GM23248 (cell line): ENCODE results near the gene ATP13A1. TPM values are rescaled to one million over a fixed set of nuclear protein-coding genes. Genes with fewer than 3 reads are reported as not detected.

Experiments used
- DNase-seq: peaks from one replicate; pipeline ENCODE4 v3.0.0-alpha.2; 2015
- H2AFZ ChIP-seq: fragments of 200-600 bp; sonication (generic); 2 replicates; pipeline ENCODE4 v1.6.1; 2016; ENCODE audit warnings: antibody characterized with exemption
- H3F3A ChIP-seq: fragments of 200-600 bp; sonication (generic); 2 replicates; pipeline ENCODE4 v1.6.1; 2016; ENCODE audit warnings: mild to moderate bottlenecking, antibody characterized with exemption, mixed run types; ENCODE audit not compliant: insufficient read depth
- H3K27ac ChIP-seq: fragments of 200-600 bp; sonication (generic); 2 replicates; pipeline ENCODE4 v1.5.1; 2016; ENCODE audit warnings: mild to moderate bottlenecking
- H3K27me3 ChIP-seq: fragments of 200-600 bp; sonication (generic); replicated peaks from 2 replicates; pipeline ENCODE4 v1.6.1; 2016; ENCODE audit warnings: mild to moderate bottlenecking; ENCODE audit not compliant: insufficient read depth
- H3K36me3 ChIP-seq: fragments of 200-600 bp; sonication (generic); 2 replicates; pipeline ENCODE4 v1.6.1; 2016; ENCODE audit warnings: low read depth, mild to moderate bottlenecking
- H3K4me1 ChIP-seq: fragments of 200-600 bp; sonication (generic); 2 replicates; pipeline ENCODE4 v1.6.1; 2016; ENCODE audit warnings: mild to moderate bottlenecking; ENCODE audit not compliant: insufficient read depth
- H3K4me2 ChIP-seq: fragments of 200-600 bp; sonication (generic); one replicate; pipeline ENCODE4 v1.6.1; 2016; ENCODE audit warnings: mild to moderate bottlenecking; ENCODE audit not compliant: unreplicated experiment
- H3K4me3 ChIP-seq: fragments of 200-600 bp; sonication (generic); 2 replicates; pipeline ENCODE4 v1.5.1; 2016; ENCODE audit warnings: mild to moderate bottlenecking
- H3K79me2 ChIP-seq: fragments of 200-600 bp; sonication (generic); 2 replicates; pipeline ENCODE4 v1.6.1; 2016; ENCODE audit warnings: mild to moderate bottlenecking; ENCODE audit not compliant: insufficient read depth
- H3K9ac ChIP-seq: fragments of 200-600 bp; sonication (generic); 2 replicates; pipeline ENCODE4 v1.6.1; 2016; ENCODE audit warnings: mild to moderate bottlenecking
- H3K9me2 ChIP-seq: fragments of 200-600 bp; sonication (generic); 2 replicates; pipeline ENCODE4 v1.6.1; 2016; ENCODE audit warnings: mixed run types, mild to moderate bottlenecking, moderate library complexity; ENCODE audit not compliant: insufficient read depth
- H3K9me3 ChIP-seq: fragments of 200-600 bp; sonication (generic); one replicate; pipeline ENCODE4 v1.6.1; 2017; ENCODE audit warnings: low read depth
- H4K20me1 ChIP-seq: fragments of 200-600 bp; sonication (generic); 2 replicates; pipeline ENCODE4 v1.6.0; 2016; ENCODE audit not compliant: insufficient read depth
- EZH2 ChIP-seq: fragments of 200-600 bp; sonication (generic); IDR thresholded peaks from 2 replicates; pipeline ENCODE4 v1.6.1; 2018; ENCODE audit warnings: antibody characterized with exemption, mild to moderate bottlenecking; ENCODE audit not compliant: insufficient read depth, poor library complexity, severe bottlenecking
- EZH2phosphoT487 ChIP-seq: fragments of 200-600 bp; sonication (generic); IDR thresholded peaks from 2 replicates; pipeline ENCODE4 v1.6.1; 2018; ENCODE audit warnings: antibody characterized with exemption, moderate library complexity, mild to moderate bottlenecking, low read depth; ENCODE audit not compliant: insufficient read depth
- WGBS, 2 experiments: methylation state at CpG; one replicate each; pipeline ENCODE4 v1.1.6; 2015 to 2017; ENCODE audit warnings: low lambda C conversion rate in 2 of 2, low coverage in 1 of 2; ENCODE audit errors: missing lambda C conversion rate in 2 of 2; 5-methylcytosine and 5-hydroxymethylcytosine counted together
- in situ Hi-C: fragments of 300-500 bp; cut with MboI; formaldehyde crosslinking; loops from 2 replicates; pipeline ENCODE4 v1.15.0; 2020
- polyA plus RNA-seq: library from polyadenylated mRNA; unstranded; fragments of >200 nt; fragmentation: Nextera tagmentation; extraction: Ambion mirVana; gene quantifications from 2 replicates; pipeline ENCODE4 v1.2.1, GENCODE V29; 2016
- total RNA-seq: library from RNA; depleted of rRNA; stranded (reverse); fragments of >200 nt; shearing (Covaris generic); gene quantifications from 2 replicates; pipeline ENCODE4 v1.2.3, GENCODE V29; 2014

ATP13A1 gene
- total and polyA plus RNA-seq, 2 experiments from 2014 or later, result 42.3 to 101 TPM

GRCh38 chr19:19647037-19647835, 16.2 kb downstream of the ATP13A1 start:
- 91 to 95% methylated on average over 25 to 29 of the region's 29 CpGs for WGBS, 2 experiments
- no peak for DNase-seq
- no peaks in the 10 kb centered on the region for H3K27me3 ChIP-seq
- H3K4me1 ChIP-seq, result no peaks in the 10 kb centered on the region
- TF ChIP-seq EZH2, result no peak
- no peak for TF ChIP-seq EZH2phosphoT487
- H4K20me1 ChIP-seq, result no peaks in the 10 kb centered on the region
- H3K27ac ChIP-seq, result no peak overlapping the region
- H3K9ac ChIP-seq, result no peak overlapping the region
- H3K79me2 ChIP-seq, result no peaks in the 10 kb centered on the region
- peaks cover 8% of the 10 kb centered on the region for H3F3A ChIP-seq
- no peaks in the 10 kb centered on the region; the same call in 1 of the 2 replicates for H3K36me3 ChIP-seq
- in situ Hi-C loops, result no loop called here
- no peaks in the 10 kb centered on the region for H3K9me3 ChIP-seq
- H3K4me2 ChIP-seq, result no peak overlapping the region
- H3K9me2 ChIP-seq, result no peaks in the 10 kb centered on the region
- H2AFZ ChIP-seq, result no peak overlapping the region
- no peak overlapping the region for H3K4me3 ChIP-seq

GRCh38 chr19:19645233-19645870, 18.1 kb downstream of the ATP13A1 start:
- no peaks in the 10 kb centered on the region for H4K20me1 ChIP-seq
- H3K79me2 ChIP-seq, result no peaks in the 10 kb centered on the region
- TF ChIP-seq EZH2 (no peak), EZH2phosphoT487 (no peak)
- H3K4me3 ChIP-seq, result no peak overlapping the region
- no peak overlapping the region for H3K9ac ChIP-seq
- no peak for DNase-seq
- 94 to 96% methylated on average over 16 to 17 of the region's 17 CpGs for WGBS, 2 experiments
- no peaks in the 10 kb centered on the region for H3K9me2 ChIP-seq
- H3K27me3 ChIP-seq, result no peaks in the 10 kb centered on the region
- in situ Hi-C loops, result no loop called here
- H3K27ac ChIP-seq, result no peak overlapping the region
- no peaks in the 10 kb centered on the region; the same call in 1 of the 2 replicates for H3K36me3 ChIP-seq
- H2AFZ ChIP-seq, result no peak overlapping the region
- no peaks in the 10 kb centered on the region for H3K9me3 ChIP-seq
- H3K4me2 ChIP-seq, result no peak overlapping the region
- no peaks in the 10 kb centered on the region for H3K4me1 ChIP-seq
- peaks cover 8% of the 10 kb centered on the region for H3F3A ChIP-seq

- Histone ChIP-seq H2AFZ (peak overlapping the region; percentile 89; the same call in 1 of the 2 replicates), H3K27ac (no peak overlapping the region), H3K4me1 (no peaks in the 10 kb centered on the region), H3K9me2 (no peaks in the 10 kb centered on the region), H3K36me3 (no peaks in the 10 kb centered on the region; the same call in 1 of the 2 replicates), H4K20me1 (no peaks in the 10 kb centered on the region), H3F3A (peaks cover 8% of the 10 kb centered on the region), H3K4me2 (peak overlapping the region; percentile 100), H3K27me3 (no peaks in the 10 kb centered on the region), H3K4me3 (peak overlapping the region; percentile 94), H3K9ac (no peak overlapping the region), H3K79me2 (no peaks in the 10 kb centered on the region), H3K9me3 (no peaks in the 10 kb centered on the region)
- in situ Hi-C loops, result loop anchor here (5.0 kb wide), 1 partner anchor 107 kb away; the partner anchor contains the start of gene CILP2
- WGBS, 2 experiments, result 23% methylated on average over 5 of the region's 5 CpGs
- no peak for DNase-seq
- TF ChIP-seq EZH2 (no peak), EZH2phosphoT487 (no peak)
Measured at GRCh38 chr19:19644054-19644388, 19.5 kb downstream of the ATP13A1 start.

- 0 to 4% methylated on average over 27 to 50 of the region's 50 CpGs for WGBS, 2 experiments
- Histone ChIP-seq H3K9me2 (no peaks in the 10 kb centered on the region), H3F3A (peaks cover 8% of the 10 kb centered on the region), H3K9ac (peak within 1 kb of the TSS; percentile 85), H3K4me2 (peak within 1 kb of the TSS; percentile 100), H3K9me3 (no peaks in the 10 kb centered on the region), H3K27me3 (no peaks in the 10 kb centered on the region), H2AFZ (peak within 1 kb of the TSS; percentile 89), H3K36me3 (no peaks in the 10 kb centered on the region; the same call in 1 of the 2 replicates), H3K4me3 (peak within 1 kb of the TSS; percentile 94), H3K79me2 (no peaks in the 10 kb centered on the region), H3K4me1 (no peaks in the 10 kb centered on the region), H4K20me1 (no peaks in the 10 kb centered on the region), H3K27ac (no peak within 1 kb of the TSS)
- DNase-seq, result peak; percentile 71
- in situ Hi-C loops, result loop anchor here (5.0 kb wide), 1 partner anchor 106 kb away; the partner anchor contains the start of gene CILP2
- TF ChIP-seq EZH2, result no peak
- no peak for TF ChIP-seq EZH2phosphoT487
Measured at GRCh38 chr19:19643158-19644053, 20.1 kb downstream of the ATP13A1 start, which contains the start of gene GMIP. Gene GMIP (minus strand): TSS chr19:19643657. CDS start chr19:19643529, 128 bp downstream.
